SU-DHL-6 (cell line): Measurements from ENCODE around the gene FCMR.

ENCODE experiments used
- H2AFZ ChIP-seq: fragments of 200-600 bp; sonication (generic); 2 replicates; pipeline ENCODE4 v1.6.1; 2014; ENCODE audit warnings: low read depth, mild to moderate bottlenecking, moderate library complexity, mixed read lengths, antibody characterized with exemption, low read length; ENCODE audit not compliant: severe bottlenecking
- H3F3A ChIP-seq: fragments of 200-600 bp; shearing (Covaris generic); 2 replicates; pipeline ENCODE4 v1.6.0; 2016; ENCODE audit warnings: antibody characterized with exemption, mild to moderate bottlenecking; ENCODE audit not compliant: insufficient read depth
- H3K27ac ChIP-seq: fragments of 200-600 bp; sonication (generic); 2 replicates; pipeline ENCODE4 v1.5.1; 2016; ENCODE audit warnings: low read depth, mild to moderate bottlenecking, low read length, moderate library complexity, mixed read lengths
- H3K27me3 ChIP-seq: fragments of 200-600 bp; sonication (generic), shearing (Covaris generic); 2 replicates; pipeline ENCODE4 v1.6.0; 2014; ENCODE audit warnings: mild to moderate bottlenecking, low read length
- H3K36me3 ChIP-seq: fragments of 200-600 bp; sonication (generic); 2 replicates; pipeline ENCODE4 v1.6.1; 2014; ENCODE audit warnings: mild to moderate bottlenecking, low read length, mixed read lengths
- H3K4me2 ChIP-seq: fragments of 300-600, 200-600 bp; shearing (Covaris generic), sonication (generic); 2 replicates; pipeline ENCODE4 v1.6.0; 2014; ENCODE audit warnings: low read length, low read depth, mild to moderate bottlenecking; ENCODE audit not compliant: poor library complexity, severe bottlenecking
- H3K4me3 ChIP-seq: fragments of 200-600 bp; sonication (generic); 2 replicates; pipeline ENCODE4 v1.5.1; 2014; ENCODE audit warnings: antibody characterized with exemption, low read length, mild to moderate bottlenecking, mixed read lengths; ENCODE audit not compliant: insufficient read depth, poor library complexity, severe bottlenecking
- H3K79me2 ChIP-seq: fragments of 200-600 bp; sonication (generic); 2 replicates; pipeline ENCODE4 v1.6.1; 2014; ENCODE audit warnings: mild to moderate bottlenecking, low read length, moderate library complexity; ENCODE audit not compliant: insufficient read depth
- H3K9ac ChIP-seq: fragments of 200-600 bp; sonication (generic); 2 replicates; pipeline ENCODE4 v1.7.0; 2014; ENCODE audit warnings: mild to moderate bottlenecking, low read length
- H3K9me2 ChIP-seq: fragments of 200-600 bp; sonication (generic); replicated peaks from 2 replicates; pipeline ENCODE4 v1.6.1; 2014; ENCODE audit warnings: low read length; ENCODE audit not compliant: insufficient read depth
- H3K9me3 ChIP-seq: fragments of 200-600 bp; sonication (generic); 2 replicates; pipeline ENCODE4 v1.6.1; 2014; ENCODE audit warnings: low read length, mixed read lengths; ENCODE audit not compliant: insufficient read depth
- H4K20me1 ChIP-seq: fragments of 200-600 bp; sonication (generic); 2 replicates; pipeline ENCODE4 v1.6.1; 2014; ENCODE audit warnings: low read depth, mild to moderate bottlenecking, antibody characterized with exemption, low read length, moderate library complexity, mixed read lengths
- CTCF ChIP-seq: fragments of 200-600 bp; sonication (generic); IDR thresholded peaks from one replicate; pipeline ENCODE4 v1.5.1; 2017; ENCODE audit warnings: antibody characterized with exemption, mild to moderate bottlenecking, low read length, moderate library complexity; ENCODE audit not compliant: insufficient read depth, poor library complexity, severe bottlenecking
- EZH2phosphoT487 ChIP-seq: fragments of 200-600 bp; sonication (generic), shearing (Covaris generic); conservative IDR thresholded peaks from 2 replicates; pipeline ENCODE4 v1.6.1; 2018; ENCODE audit warnings: mild to moderate bottlenecking, antibody characterized with exemption, low read length, moderate library complexity, mixed read lengths

The FCMR gene

GRCh38 chr1:206898915-206899431, 22.8 kb downstream of the FCMR start:
- Histone ChIP-seq H3K9me2 (no peaks in the 10 kb centered on the region), H3F3A (no peaks in the 10 kb centered on the region), H3K27me3 (no peaks in the 10 kb centered on the region), H2AFZ (no peak overlapping the region), H3K4me2 (no peak overlapping the region), H3K9ac (no peak overlapping the region), H4K20me1 (no peaks in the 10 kb centered on the region), H3K36me3 (no peaks in the 10 kb centered on the region), H3K9me3 (no peaks in the 10 kb centered on the region), H3K27ac (no peak overlapping the region), H3K79me2 (no peaks in the 10 kb centered on the region), H3K4me3 (no peak overlapping the region)
- TF ChIP-seq EZH2phosphoT487 (no peak), CTCF (no peak)

- H3K9me3 ChIP-seq = no peaks in the 10 kb centered on the region
- H3K4me3 ChIP-seq = no peak overlapping the region
- H3F3A ChIP-seq = no peaks in the 10 kb centered on the region
- H3K4me2 ChIP-seq = no peak overlapping the region
- H3K27me3 ChIP-seq = no peaks in the 10 kb centered on the region
- no peak overlapping the region for H2AFZ ChIP-seq
- no peaks in the 10 kb centered on the region for H3K9me2 ChIP-seq
- H3K27ac ChIP-seq = no peak overlapping the region
- H3K9ac ChIP-seq = no peak overlapping the region
- TF ChIP-seq CTCF (no peak), EZH2phosphoT487 (no peak)
- H4K20me1 ChIP-seq = no peaks in the 10 kb centered on the region
- no peaks in the 10 kb centered on the region for H3K36me3 ChIP-seq
- no peaks in the 10 kb centered on the region for H3K79me2 ChIP-seq
Observed at GRCh38 chr1:206898089-206898914, 23.4 kb downstream of the FCMR start.

GRCh38 chr1:206897175-206897574, 24.6 kb downstream of the FCMR start, which contains the start of gene IL24:
TSS of gene IL24 (plus strand) at chr1:206897443. CDS start at chr1:206897833, 390 bp downstream.
- no peaks in the 10 kb centered on the region for H3K27me3 ChIP-seq
- H3K9me3 ChIP-seq = no peaks in the 10 kb centered on the region
- no peaks in the 10 kb centered on the region for H3F3A ChIP-seq
- H3K36me3 ChIP-seq = no peaks in the 10 kb centered on the region
- no peaks in the 10 kb centered on the region for H4K20me1 ChIP-seq
- no peaks in the 10 kb centered on the region for H3K79me2 ChIP-seq
- no peak within 1 kb of the TSS for H2AFZ ChIP-seq
- no peaks in the 10 kb centered on the region for H3K9me2 ChIP-seq
- no peak within 1 kb of the TSS for H3K4me2 ChIP-seq
- H3K27ac ChIP-seq = no peak within 1 kb of the TSS
- TF ChIP-seq CTCF (no peak), EZH2phosphoT487 (no peak)
- H3K9ac ChIP-seq = no peak within 1 kb of the TSS
- H3K4me3 ChIP-seq = no peak within 1 kb of the TSS
